ENCODE measurements around the gene FLAD1.

The FLAD1 gene

GRCh38 chr1:155004352-155005075 lies 21.4 kb downstream of the FLAD1 start:
- in situ Hi-C loops (cut with HindIII; ENCODE audit: low sequenced_read_pairs), result no loop called here
- H3K4me3 ChIP-seq (ENCODE audit: low read depth, low read length), result peak overlapping the region; percentile 82
- DNase-seq (ENCODE audit: low read depth), result no peak
- no peak for TF ChIP-seq CTCF (IDR thresholded peaks at IDR 0.05; ENCODE audit: low read depth, low read length, missing control alignments)

- H3K4me3 ChIP-seq (ENCODE audit: low read depth, low read length), result no peak overlapping the region
- no peak for TF ChIP-seq CTCF (IDR thresholded peaks at IDR 0.05; ENCODE audit: low read depth, low read length, missing control alignments)
- in situ Hi-C loops (cut with HindIII; ENCODE audit: low sequenced_read_pairs), result no loop called here
- no peak for DNase-seq (ENCODE audit: low read depth)
Observed at GRCh38 chr1:155005076-155006011, 22.2 kb downstream of the FLAD1 start.

GRCh38 chr1:155006601-155007101 lies 23.5 kb downstream of the FLAD1 start:
- H3K4me3 ChIP-seq (ENCODE audit: low read depth, low read length), result no peak overlapping the region
- no peak for TF ChIP-seq CTCF (IDR thresholded peaks at IDR 0.05; ENCODE audit: low read depth, low read length, missing control alignments)
- DNase-seq (ENCODE audit: low read depth), result no peak
- in situ Hi-C loops (cut with HindIII; ENCODE audit: low sequenced_read_pairs), result no loop called here

GRCh38 chr1:155007251-155007828 lies 24.2 kb downstream of the FLAD1 start:
- in situ Hi-C loops (cut with HindIII; ENCODE audit: low sequenced_read_pairs), result no loop called here
- no peak overlapping the region for H3K4me3 ChIP-seq (ENCODE audit: low read depth, low read length)
- no peak for TF ChIP-seq CTCF (IDR thresholded peaks at IDR 0.05; ENCODE audit: low read depth, low read length, missing control alignments)
- DNase-seq (ENCODE audit: low read depth), result no peak

GRCh38 chr1:155008015-155008941 lies 25.1 kb downstream of the FLAD1 start:
- no peak for TF ChIP-seq CTCF (IDR thresholded peaks at IDR 0.05; ENCODE audit: low read depth, low read length, missing control alignments)
- in situ Hi-C loops (cut with HindIII; ENCODE audit: low sequenced_read_pairs), result no loop called here
- no peak overlapping the region for H3K4me3 ChIP-seq (ENCODE audit: low read depth, low read length)
- DNase-seq (ENCODE audit: low read depth), result no peak

Data from astrocyte of the cerebellum (primary cell).